CD4-positive, alpha-beta T cell treated with Interleukin-15 for 1 hour (primary cell): ENCODE data around the gene TEX14.
"Not testable (repeated sequence)": the region's sequence is repeated elsewhere in the genome, so short reads cannot be mapped to it uniquely, and the experiment has no call there.

Source experiments
- DNase-seq: peaks from one replicate; pipeline ENCODE4 v3.0.0-alpha.2; 2020

Gene TEX14

GRCh38 chr17:58686980-58687379 lies 4.9 kb downstream of the TEX14 start:
- no peak for DNase-seq

- not testable (repeated sequence) for DNase-seq
Observed at GRCh38 chr17:58684462-58684861, 7.4 kb downstream of the TEX14 start.

GRCh38 chr17:58684003-58684402 lies 7.8 kb downstream of the TEX14 start:
- no peak for DNase-seq

- no peak for DNase-seq
Observed at GRCh38 chr17:58680038-58680369, 11.8 kb downstream of the TEX14 start.

GRCh38 chr17:58679263-58680037 lies 12.4 kb downstream of the TEX14 start:
- no peak for DNase-seq

GRCh38 chr17:58678287-58678686 lies 13.6 kb downstream of the TEX14 start:
- not testable (repeated sequence) for DNase-seq

GRCh38 chr17:58677194-58677880 lies 14.5 kb downstream of the TEX14 start:
- DNase-seq = no peak

GRCh38 chr17:58671969-58672368 lies 19.9 kb downstream of the TEX14 start:
- DNase-seq = no peak

- DNase-seq = no peak
Observed at GRCh38 chr17:58669853-58670252, 22.0 kb downstream of the TEX14 start.

GRCh38 chr17:58668598-58668935 lies 23.3 kb downstream of the TEX14 start:
- DNase-seq = no peak

- no peak for DNase-seq
Observed at GRCh38 chr17:58667934-58668597, 23.8 kb downstream of the TEX14 start.

GRCh38 chr17:58666858-58667267 lies 25.0 kb downstream of the TEX14 start:
- DNase-seq = peak; percentile 78

GRCh38 chr17:58665946-58666857 lies 25.6 kb downstream of the TEX14 start:
- no peak for DNase-seq

- no peak for DNase-seq
Observed at GRCh38 chr17:58664302-58664701, 27.5 kb downstream of the TEX14 start.

GRCh38 chr17:58661499-58661898 lies 30.3 kb downstream of the TEX14 start:
- no peak for DNase-seq

- DNase-seq = no peak
Observed at GRCh38 chr17:58660621-58661020, 31.2 kb downstream of the TEX14 start.

- not testable (repeated sequence) for DNase-seq
Observed at GRCh38 chr17:58659714-58660084, 32.1 kb downstream of the TEX14 start.

GRCh38 chr17:58658804-58659713 lies 32.8 kb downstream of the TEX14 start:
- DNase-seq = peak; percentile 89

- DNase-seq = not testable (repeated sequence)
Observed at GRCh38 chr17:58657962-58658803, 33.7 kb downstream of the TEX14 start.

- DNase-seq = no peak
Observed at GRCh38 chr17:58648236-58648635, 43.6 kb downstream of the TEX14 start.

GRCh38 chr17:58643147-58643546 lies 48.7 kb downstream of the TEX14 start:
- DNase-seq = no peak
